Activated CD8-positive, alpha-beta memory T cell treated with anti-CD3 and anti-CD28 coated beads for 24 hours (primary cell): ENCODE results near the gene EFHB.
"Not testable (repeated sequence)": the region's sequence is repeated elsewhere in the genome, so short reads cannot be mapped to it uniquely, and the experiment has no call there.

Experiments used
- DNase-seq: peaks from one replicate; pipeline ENCODE4 v3.0.0-alpha.2; 2020

Gene EFHB

DNA sequence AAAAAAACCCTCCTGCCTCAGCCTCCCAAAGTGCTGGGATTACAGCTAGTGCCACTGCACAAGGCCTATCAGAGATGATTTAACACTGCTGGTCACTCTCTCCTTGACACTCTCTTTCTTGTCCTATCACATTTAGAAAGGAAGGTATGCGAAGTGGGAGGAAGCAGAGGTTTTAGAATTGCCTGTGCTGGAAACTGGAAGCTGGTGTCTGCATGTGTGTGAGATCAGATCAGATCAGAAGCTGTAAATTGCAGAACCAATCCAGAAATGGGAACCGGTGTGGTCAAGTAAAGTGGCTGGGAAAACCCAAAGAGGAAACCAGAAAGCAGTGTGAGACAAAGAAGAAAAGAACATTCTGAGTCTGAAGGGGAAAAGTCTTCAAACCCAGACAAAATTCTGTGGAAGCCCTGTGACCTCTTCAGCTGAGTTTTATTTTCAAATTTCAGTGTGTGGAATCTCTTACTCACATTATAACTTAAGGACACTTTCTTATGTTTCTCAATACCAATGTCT is 2.8 kb downstream of the EFHB start:
- DNase-seq, result no peak

DNA sequence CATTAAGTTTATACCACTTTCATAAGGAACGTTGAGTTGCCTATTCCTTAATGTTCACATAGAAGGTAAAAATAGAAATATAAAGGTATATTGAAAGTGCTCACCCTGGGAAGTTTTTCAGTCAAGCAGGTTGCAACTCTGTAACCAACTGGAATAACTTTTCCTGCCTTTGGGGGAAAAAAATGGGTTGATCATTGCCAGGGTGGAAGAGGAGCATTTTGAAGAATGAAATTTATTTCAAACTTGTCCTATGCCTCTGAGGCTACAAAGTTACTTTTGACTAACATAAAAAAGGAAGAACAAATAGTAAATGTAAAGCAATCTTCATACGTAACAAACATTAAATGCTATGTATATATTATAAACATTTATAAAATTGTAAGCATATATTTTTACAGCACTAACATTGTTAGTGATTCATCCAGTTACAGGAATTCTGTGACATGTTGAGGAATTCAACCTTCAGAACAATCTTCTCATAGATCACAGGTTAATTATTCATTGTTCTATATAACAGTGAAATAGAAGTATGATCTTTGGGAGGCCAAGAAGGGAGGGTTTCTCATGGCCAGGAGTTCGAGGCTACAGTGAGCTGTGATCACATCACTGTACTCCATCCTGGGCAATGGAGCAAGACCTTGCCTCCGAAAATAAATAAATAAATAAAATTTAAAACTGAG is 13.5 kb downstream of the EFHB start:
- DNase-seq, result no peak

GRCh38 chr3:19917167-19917566 is 16.9 kb downstream of the EFHB start:
- no peak for DNase-seq

DNA sequence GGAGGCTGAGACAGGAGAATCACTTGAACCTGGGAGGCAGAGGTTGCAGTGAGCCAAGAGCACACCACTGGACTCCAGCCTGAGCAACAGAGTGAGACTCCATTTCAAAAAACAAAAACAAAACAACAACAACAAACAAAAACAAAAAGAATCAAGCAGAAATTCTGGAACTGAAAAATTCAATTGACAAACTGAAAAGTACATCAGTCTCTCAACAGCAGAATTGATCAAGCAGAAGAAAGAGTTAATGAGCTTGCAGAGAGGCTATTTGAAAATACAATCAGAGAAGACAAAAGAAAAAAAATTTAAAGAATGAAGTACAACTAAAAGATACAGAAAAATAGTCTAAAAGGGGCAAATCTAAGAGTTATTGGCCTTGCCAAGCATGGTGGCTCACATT is 22.6 kb downstream of the EFHB start:
- no peak for DNase-seq

DNA sequence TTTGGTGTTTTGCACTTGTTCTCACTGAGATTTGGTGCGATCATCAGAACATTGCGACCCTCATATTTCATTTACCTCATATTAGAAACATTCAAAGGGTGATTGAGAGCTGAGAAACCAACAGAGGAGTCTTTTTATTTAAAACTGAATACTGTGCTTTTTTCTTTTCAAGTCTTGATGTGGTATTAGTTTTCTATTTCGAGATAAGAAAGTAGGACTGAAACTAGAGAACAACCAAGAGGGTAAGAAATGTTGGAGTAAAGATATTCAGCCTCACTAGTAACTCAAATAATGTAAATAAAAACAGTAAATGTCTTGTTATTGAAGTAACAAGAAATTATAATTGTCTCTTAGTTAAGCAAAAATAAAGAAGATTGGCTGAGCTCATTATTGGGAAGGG is 26.5 kb downstream of the EFHB start:
- no peak for DNase-seq

GRCh38 chr3:19903649-19904048 is 30.4 kb downstream of the EFHB start:
- DNase-seq, result no peak

DNA sequence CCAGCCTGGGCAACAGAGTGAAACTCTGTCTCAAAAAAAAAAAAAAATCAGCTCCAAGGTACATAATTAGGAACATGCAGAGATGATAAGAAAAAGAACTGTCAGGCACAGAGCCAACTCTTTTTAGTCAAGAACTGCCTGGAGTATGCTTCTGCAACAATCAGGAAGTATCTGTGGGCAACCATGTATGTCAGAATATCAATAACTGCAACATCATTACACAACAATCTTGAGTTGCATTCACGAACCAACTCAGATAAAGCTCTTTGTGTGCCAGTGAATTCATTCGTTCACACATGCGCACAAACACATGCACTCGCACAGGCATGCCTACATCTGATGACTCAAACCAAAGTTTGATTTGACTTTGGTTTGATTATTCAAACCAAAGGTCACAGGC is 32.1 kb downstream of the EFHB start:
- DNase-seq, result no peak

DNA sequence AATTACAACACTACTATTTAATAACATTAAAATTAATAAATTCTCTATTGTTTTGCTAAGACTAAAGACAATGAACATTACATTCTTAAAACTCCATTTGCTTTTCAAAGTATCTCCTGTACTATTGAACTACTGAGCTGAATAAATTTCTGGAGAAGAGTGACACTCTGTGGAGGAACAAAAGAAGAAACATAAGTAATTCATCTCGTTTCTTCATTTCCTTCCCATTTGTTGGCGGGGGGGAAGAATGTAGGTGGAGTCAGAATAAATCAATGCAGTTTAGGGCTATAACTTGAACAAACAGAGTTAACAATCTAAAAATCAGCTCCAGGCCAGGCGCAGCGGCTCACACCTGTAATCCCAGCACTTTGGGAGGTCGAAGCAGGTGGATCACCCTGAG is 32.7 kb downstream of the EFHB start:
- no peak for DNase-seq

- not testable (repeated sequence) for DNase-seq
Observed at GRCh38 chr3:19899833-19900232, 34.2 kb downstream of the EFHB start.

DNA sequence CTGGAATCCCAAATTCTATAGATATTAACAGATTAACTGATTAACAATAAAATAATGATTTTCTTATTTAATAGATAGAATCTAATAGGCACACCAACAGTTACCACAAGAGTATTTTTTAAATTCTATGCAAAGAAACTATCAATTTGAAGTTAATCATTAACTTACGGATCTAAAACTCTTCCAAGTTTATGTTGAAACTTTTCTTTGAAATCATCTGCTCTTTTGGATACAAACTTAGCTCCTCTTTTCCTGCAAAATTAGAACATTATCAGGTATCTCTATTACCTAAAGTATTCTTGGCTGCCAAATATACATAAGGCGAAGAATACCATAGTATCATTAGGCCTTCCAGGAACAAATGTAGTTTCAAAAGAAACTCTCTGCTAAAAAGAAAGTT is 34.8 kb downstream of the EFHB start:
- DNase-seq, result no peak

GRCh38 chr3:19898721-19899120 is 35.3 kb downstream of the EFHB start:
- no peak for DNase-seq

DNA sequence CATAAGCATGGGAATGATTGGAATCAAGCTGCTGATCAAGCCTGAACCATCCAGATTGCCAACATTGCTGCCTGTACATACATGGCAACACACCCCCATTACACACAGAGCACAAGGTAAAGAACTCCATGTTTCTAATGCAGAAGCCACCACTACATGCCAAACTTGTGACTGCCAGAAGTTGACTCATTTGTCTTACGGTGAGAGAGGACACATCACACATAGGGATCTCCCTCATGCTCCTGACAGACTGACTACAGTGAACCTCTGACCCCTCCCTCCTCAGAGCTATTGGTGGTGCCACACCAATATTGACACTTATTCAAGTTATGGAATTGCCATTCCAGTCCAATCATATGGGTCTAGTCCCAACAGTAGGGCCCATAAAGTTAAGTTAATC is 42.3 kb downstream of the EFHB start:
- no peak for DNase-seq

DNA sequence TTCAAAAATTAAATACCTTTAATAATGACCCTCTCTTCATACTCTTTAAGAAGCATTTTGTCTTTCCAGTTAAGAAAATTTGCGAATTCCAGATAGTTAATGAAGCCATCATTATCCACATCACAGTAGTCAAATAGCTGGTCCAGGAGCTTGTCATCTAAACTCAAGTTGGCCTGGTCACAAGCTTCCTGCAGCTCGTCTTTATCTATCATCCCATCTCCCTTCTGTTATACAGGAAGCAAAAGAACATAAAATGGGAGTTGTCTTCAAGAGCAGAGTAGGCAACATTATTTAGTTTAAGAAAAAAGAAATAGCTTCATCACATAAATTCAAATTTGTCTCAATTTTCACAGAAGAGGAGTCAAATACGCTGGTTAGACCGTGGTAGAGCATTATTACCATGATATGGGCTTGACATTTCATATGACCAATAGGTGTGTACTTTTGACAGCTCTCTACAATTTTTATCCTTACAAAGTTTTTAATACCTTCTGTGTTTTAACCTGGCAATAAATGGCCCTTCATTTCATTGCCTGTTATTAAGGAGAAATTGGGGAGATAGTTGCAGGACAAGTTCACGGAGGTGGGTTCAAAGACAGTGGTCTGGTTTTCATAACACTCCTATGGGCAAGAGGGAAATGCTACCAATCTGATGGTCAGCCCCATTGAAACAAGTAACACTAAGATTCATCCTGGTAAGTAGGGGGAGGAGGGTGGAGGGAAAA is 45.4 kb downstream of the EFHB start:
- no peak for DNase-seq

- not testable (repeated sequence) for DNase-seq
Observed at GRCh38 chr3:19887122-19887521, 46.9 kb downstream of the EFHB start.

DNA sequence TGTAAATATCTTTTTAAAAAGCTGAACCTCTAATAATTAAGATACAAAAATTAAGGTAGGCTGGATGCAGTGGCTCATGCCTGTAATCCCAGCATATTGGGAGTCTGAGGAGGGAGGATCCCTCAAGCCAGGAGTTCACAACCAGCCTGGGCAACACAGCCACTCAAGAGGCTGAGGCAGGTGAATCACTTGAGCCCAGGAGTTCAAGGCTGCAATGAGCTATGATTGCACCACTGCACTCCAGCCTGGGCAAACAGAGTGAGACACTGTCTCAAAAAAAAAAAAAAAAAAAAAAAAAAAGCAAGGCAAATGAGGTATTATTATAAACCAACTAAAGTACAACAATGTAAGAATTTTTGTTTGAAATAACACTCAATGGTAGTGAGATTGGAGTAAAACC is 47.6 kb downstream of the EFHB start:
- DNase-seq, result no peak

DNA sequence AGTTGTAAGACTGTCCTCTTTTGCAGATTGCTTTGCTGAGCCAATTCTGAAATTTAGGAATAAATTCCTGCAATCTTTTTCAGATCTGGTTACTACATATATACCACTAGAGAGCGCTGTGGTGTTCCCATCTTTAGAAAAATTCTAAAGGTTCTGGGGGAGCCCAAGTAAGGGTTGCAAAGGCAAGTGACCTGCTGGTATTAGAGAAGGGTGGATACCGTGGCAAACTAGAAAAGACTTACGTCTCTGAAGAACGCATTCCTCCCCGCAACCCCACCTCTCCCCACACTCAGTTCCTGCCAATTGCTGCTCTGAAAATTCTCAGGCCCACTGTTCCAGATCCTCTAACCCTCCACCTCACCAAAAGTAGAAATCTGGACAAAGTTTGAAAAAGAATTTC is 48.5 kb downstream of the EFHB start:
- no peak for DNase-seq

DNA sequence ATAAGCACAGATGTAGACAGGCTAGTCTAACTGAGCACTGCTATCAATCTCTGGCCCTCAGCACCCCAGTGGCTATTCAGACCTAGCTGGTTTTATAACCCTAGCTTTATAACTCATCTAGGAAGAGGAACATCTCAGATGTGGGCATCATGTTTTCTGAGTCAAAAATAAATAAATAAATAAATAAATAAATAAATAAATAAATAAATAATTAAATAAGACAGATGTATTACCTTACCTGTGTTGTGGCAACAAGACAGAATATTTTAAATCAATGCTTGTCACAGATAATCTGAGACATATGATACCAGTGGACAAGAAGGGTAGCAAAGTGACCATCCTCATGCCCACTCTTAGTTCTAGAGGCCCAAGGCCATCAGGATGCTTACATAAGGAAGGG is 52.2 kb downstream of the EFHB start:
- no peak for DNase-seq

DNA sequence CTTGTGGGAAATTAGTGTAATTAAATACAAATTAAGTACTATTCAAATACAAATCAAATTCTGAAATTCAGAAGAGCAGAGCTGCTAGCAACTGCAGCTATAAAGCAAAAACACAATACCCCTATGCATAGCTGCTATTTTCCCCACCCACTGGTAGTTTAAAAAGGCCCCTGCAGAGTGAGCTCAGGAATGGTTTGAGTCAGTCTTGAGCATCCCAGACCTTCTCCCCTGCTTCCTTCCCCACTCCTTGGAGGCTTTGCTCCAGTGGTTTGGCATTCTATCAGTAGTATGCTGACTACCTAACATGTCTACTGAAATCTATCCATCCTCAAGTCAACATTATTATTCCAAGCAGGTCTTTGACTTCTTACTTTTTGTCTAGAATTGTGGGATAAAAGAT is 53.0 kb downstream of the EFHB start:
- no peak for DNase-seq

DNA sequence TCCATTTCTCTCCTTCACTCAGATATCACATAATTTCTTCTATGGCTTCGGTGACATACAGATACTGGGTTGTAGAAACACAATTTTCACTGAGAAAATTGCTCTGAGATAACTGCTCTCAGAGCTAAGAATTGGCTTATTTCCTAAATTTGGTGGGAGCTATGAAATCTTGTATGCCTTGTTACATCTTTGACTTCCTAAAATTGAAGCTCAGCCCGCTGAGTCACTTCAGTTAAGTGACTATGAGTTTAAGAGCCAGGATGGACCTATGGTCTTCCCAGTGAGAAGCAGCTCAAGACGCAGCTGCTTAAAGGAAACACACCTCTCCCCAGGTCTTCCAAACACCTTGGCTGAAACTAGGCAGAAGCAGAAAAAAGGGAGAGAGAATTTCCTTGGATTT is 56.4 kb downstream of the EFHB start:
- DNase-seq, result no peak

DNA sequence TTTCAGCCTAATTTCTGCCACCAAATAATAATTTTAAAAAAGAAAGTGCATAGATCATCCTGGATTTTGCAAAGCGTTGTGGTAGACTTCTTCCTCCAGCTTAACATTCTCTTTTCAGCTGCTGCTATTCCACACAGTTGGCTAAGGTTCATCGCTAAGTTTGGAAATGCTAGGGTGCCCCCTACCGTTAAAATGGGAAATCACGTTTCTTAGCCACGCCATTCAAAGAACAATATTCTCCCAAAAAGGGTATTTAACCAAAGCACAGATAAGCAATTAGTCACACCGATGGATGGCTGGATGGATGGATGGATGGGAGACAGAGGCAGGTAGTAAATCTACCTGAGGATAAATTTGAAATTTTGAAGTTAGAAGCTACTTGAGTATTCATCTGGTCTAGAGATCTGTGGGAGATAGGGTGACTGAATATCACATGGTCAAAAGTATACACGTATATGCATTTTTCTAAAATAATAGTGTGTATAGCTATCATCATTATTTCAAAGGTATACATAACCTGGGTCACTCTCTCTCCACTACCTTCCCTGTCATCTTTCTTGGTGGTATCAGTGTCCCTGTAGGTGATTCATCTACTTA is 67.2 kb downstream of the EFHB start:
- peak; percentile 61 for DNase-seq

GRCh38 chr3:19855318-19855717 is 78.7 kb downstream of the EFHB start:
- DNase-seq, result not testable (repeated sequence)

GRCh38 chr3:19846609-19847008 is 87.4 kb downstream of the EFHB start:
- not testable (repeated sequence) for DNase-seq
